GM12872 (cell line): Measurements from ENCODE around the gene TNFSF8.

Experiments used
- CTCF ChIP-seq: IDR thresholded peaks from 3 replicates; pipeline ENCODE4 v1.5.1; 2011; ENCODE audit warnings: low read depth, mild to moderate bottlenecking, low read length, moderate library complexity; ENCODE audit not compliant: insufficient read depth

Gene TNFSF8

DNA sequence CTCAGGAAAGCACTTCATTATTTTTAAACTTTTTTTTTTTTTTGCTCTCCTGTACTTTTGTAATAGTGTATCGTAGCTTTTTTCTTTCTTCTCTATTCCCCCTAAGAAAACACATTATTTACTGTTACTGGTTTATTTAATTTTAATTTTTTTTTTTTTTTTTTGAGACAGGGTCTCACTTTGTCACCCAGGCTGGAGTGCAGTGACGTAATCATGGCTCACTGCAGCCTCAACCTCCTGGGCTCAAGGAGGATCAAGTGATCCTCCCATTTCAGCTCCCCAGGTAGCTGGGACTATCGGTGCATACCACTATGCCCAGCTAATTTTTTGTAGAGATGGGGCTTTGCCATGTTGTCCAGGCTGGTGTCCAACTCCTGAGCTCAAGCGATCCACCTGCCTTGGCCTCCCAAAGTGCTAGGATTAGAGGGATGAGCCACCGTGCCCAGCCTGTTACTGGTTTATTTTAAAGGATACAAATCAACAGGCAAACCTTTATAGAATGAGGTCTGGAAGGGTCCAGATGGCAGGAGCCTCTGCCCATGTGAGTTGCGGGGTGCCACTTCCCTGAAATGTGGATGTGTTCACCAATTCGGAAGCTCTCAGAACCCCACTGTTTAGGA lies 75.5 kb downstream of the TNFSF8 start:
- no peak for TF ChIP-seq CTCF

GRCh38 chr9:114853071-114853855 lies 77.1 kb downstream of the TNFSF8 start:
- no peak for TF ChIP-seq CTCF

GRCh38 chr9:114852050-114852594 lies 78.3 kb downstream of the TNFSF8 start:
- no peak for TF ChIP-seq CTCF

DNA sequence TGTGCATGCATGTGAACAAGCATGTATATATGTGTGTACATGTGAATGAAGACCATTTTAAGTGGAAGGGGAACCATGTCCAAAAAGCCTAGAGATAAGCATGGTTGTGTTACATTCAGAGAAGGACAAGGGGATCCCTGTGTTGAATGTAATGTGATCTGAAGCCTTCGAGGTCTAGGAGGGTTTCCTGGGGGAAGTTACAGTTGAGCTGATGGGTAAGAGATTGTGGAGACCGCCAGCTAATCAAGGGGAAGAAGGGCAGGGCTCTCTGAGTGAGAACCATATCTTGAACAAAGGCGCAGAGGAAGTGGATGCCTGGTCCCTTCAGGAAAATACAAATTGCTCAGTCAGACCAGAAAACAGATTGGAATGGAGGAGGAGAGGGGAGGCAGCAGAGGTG lies 79.1 kb downstream of the TNFSF8 start:
- no peak for TF ChIP-seq CTCF
